Renal pelvis (tissue), 4 donors: ENCODE results near the gene RFX8. TPM values are rescaled to one million over a fixed set of nuclear protein-coding genes. Genes with fewer than 3 reads are reported as not detected.

Experiments used
- DNase-seq: peaks from one replicate; pipeline ENCODE4 v3.0.0-alpha.2; 2013
- polyA plus RNA-seq, 3 donors: library from polyadenylated mRNA; unstranded; fragments of 120-200 nt; gene quantifications; one replicate each; pipeline ENCODE4 v1.2.1, GENCODE V29; 2013; ENCODE audit not compliant: insufficient read length in 3 of 3

The RFX8 gene
- polyA plus RNA-seq, 3 donors = 0.75 to 1.2 (median 0.95) TPM

GRCh38 chr2:101382442-101382841 is 92.5 kb downstream of the RFX8 start:
- no peak for DNase-seq

- no peak for DNase-seq
These were observed 94.5 kb downstream of the RFX8 start for GRCh38 chr2:101380376-101380775.

- DNase-seq = no peak
These were observed 95.8 kb downstream of the RFX8 start for GRCh38 chr2:101379091-101379490.

- DNase-seq = no peak
These were observed 99.3 kb downstream of the RFX8 start for GRCh38 chr2:101375653-101376052.

- DNase-seq = no peak
These were observed 99.9 kb downstream of the RFX8 start for GRCh38 chr2:101374821-101375561.

GRCh38 chr2:101372792-101373191 is 102.1 kb downstream of the RFX8 start:
- DNase-seq = no peak

GRCh38 chr2:101371636-101372035 is 103.3 kb downstream of the RFX8 start:
- DNase-seq = no peak

- DNase-seq = no peak
These were observed 105.8 kb downstream of the RFX8 start for GRCh38 chr2:101369100-101369499.

- no peak for DNase-seq
These were observed 106.5 kb downstream of the RFX8 start for GRCh38 chr2:101368376-101368775.

- DNase-seq = no peak
These were observed 107.4 kb downstream of the RFX8 start for GRCh38 chr2:101367508-101367907.

- no peak for DNase-seq
These were observed 110.0 kb downstream of the RFX8 start for GRCh38 chr2:101364878-101365277.

- no peak for DNase-seq
These were observed 112.1 kb downstream of the RFX8 start for GRCh38 chr2:101362777-101363176.

GRCh38 chr2:101362316-101362715 is 112.6 kb downstream of the RFX8 start:
- DNase-seq = no peak

- no peak for DNase-seq
These were observed 113.4 kb downstream of the RFX8 start for GRCh38 chr2:101361522-101361921.

- no peak for DNase-seq
These were observed 113.8 kb downstream of the RFX8 start for GRCh38 chr2:101361121-101361520.

GRCh38 chr2:101360232-101360631 is 114.7 kb downstream of the RFX8 start:
- DNase-seq = no peak

GRCh38 chr2:101359410-101359954 is 115.4 kb downstream of the RFX8 start:
- DNase-seq = no peak

GRCh38 chr2:101357376-101357775 is 117.5 kb downstream of the RFX8 start:
- no peak for DNase-seq

- DNase-seq = no peak
These were observed 118.4 kb downstream of the RFX8 start for GRCh38 chr2:101356521-101356920.

GRCh38 chr2:101356055-101356454 is 118.9 kb downstream of the RFX8 start:
- DNase-seq = no peak

- no peak for DNase-seq
These were observed 119.4 kb downstream of the RFX8 start for GRCh38 chr2:101355401-101356054.

- DNase-seq = no peak
These were observed 120.2 kb downstream of the RFX8 start for GRCh38 chr2:101354420-101355311.
